Activated CD4-positive, alpha-beta T cell treated with anti-CD3 and anti-CD28 coated beads, Interleukin-2, amount 50 U/mL, for 4 hours (primary cell): ENCODE data around the gene ARL6IP1.
A peak's percentile ranks its signal among the peaks of the same experiment; 100 is the strongest.

Source experiments
- DNase-seq, 2 experiments: peaks; one replicate each; pipeline ENCODE4 v3.0.0-alpha.2; 2020

Gene ARL6IP1

GRCh38 chr16:18801145-18801972 lies at the start of gene ARL6IP1:
ARL6IP1 (minus strand) TSS chr16:18801549; CDS start chr16:18801466, 83 bp downstream.
- DNase-seq: peak; percentile 98 to 99

GRCh38 chr16:18846416-18846815 lies 45.1 kb upstream of the ARL6IP1 start:
- DNase-seq: no peak

DNA sequence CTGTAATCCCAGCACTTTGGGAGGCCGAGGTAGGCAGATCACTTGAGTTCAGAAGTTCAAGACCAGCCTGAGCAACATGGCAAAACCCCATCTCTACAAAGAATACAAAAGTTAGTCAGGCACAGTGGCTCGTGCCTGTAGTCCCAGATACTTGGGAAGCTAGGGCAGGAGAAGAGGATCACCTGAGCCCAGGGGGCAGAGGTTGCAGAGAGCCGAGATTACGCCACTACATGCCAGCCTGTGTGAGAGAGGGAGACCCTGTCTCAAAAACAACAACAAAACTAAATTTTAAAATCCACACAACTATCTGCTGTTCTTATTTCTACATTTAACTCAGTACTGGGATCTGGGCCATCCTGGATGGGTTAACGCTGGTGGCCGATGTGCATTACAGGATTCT lies 41.2 kb upstream of the ARL6IP1 start:
- DNase-seq: no peak

GRCh38 chr16:18841833-18842525 lies 40.6 kb upstream of the ARL6IP1 start:
- DNase-seq: no peak

GRCh38 chr16:18839555-18839954 lies 38.2 kb upstream of the ARL6IP1 start:
- DNase-seq: no peak

DNA sequence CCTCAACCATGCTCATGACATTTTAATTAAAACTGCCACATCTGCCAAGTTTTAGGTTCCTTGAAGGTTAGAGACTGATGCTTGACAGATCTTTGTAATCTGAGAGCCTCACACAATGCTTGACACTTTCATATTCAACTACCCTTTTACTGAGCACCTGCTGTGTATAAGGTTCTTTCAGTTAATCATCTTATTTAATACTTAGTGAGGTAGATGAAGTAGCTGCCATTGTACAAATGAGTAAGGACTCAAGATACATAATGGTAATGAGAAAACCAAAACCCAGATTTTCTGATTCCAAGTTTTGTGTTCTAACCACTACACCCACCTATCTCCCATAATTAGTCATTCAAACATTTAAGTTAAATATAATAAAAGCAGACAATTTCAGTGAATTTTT lies 35.4 kb upstream of the ARL6IP1 start:
- no peak for DNase-seq

DNA sequence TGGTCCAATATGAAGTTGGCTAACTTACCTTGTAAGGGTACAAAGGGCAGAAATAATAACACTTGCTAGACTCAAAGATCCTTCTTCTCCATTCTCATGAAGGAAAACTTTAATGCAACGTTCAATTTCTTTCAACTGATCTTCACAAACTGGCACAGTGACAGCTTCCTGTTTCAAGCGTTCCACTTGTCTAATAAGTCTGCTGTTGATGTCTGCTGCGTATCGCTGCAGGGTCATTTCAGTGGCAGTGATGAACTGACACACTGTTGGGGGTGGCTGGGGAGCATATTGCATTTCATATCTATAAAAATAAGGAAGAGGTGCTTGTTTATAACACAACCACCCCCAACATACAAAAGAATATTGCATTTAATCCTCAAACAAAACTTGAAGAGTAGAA lies 33.5 kb upstream of the ARL6IP1 start:
- no peak for DNase-seq

DNA sequence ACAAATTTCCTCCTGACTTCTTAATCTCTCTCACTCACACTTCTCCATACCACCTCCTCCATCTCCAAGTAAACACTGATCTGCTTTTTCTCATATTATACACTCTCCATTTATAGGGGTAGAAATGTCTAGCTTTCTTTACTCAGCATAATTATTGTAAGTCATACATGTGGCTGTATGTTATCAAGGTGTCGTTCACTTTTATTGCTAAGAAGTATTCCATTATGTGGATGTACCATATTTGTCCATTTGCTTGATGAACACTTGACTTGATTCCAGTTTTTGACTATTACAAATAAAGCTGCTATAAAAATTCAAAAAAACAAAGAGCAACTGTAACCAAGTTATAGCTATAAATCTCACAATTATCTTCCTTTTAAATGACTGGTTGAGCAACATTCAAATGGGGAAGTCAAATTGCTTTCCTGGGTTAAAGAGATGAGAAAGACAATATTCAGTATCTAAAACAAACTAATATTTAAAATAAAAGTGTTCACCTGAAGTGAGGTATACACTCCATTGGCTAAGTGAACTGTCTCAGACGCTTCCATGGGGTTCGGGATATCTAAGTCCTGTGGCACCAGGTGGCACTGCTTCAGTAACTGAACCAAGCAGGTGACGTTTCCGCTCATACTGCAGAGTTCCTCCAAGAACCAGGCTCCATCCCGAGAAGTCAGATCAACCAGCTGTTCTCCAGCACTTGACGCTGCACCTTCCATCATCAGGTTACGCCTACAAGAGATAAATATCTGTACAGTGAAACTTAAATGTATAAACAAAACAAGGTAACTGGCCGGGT lies 32.6 kb upstream of the ARL6IP1 start:
- DNase-seq: no peak

DNA sequence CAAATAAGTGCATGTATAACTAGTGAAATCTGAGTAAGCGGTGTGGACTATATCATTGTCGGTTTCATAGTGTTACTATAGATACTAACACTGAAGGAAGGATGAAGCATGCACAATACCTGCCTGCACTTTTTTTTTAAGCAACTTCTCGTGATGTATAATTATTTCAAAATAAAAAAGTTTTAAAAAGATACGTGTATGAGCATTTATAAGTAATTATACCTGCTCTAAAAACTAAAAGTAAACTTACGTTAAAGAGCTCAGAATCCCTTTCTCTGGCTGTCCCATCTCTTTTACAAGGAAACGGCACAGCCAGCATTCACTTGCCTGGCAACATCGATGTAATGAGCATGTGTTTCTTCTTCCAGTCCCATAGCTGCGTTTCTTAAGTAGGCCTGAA lies 31.3 kb upstream of the ARL6IP1 start:
- DNase-seq: no peak

DNA sequence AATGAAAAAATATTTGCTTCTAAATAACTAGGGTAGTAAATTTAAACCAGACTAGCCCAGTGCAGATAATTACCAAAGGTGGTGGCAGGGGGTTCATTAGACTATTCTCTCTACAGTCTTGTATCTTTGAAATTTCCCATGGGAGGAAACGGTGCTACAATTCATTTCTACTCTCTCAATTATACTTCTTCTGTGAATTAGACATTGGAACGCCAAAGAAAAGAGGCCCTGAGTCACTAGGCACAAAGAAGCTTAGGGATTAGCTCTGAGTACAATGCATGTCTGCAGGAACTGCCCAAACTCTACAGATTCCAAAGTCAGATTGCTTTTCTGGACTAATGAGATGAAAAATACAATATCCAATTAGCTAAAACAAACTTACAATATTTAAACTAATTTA lies 30.7 kb upstream of the ARL6IP1 start:
- no peak for DNase-seq

- DNase-seq: no peak
Measured at GRCh38 chr16:18829251-18829650, 27.9 kb upstream of the ARL6IP1 start.

DNA sequence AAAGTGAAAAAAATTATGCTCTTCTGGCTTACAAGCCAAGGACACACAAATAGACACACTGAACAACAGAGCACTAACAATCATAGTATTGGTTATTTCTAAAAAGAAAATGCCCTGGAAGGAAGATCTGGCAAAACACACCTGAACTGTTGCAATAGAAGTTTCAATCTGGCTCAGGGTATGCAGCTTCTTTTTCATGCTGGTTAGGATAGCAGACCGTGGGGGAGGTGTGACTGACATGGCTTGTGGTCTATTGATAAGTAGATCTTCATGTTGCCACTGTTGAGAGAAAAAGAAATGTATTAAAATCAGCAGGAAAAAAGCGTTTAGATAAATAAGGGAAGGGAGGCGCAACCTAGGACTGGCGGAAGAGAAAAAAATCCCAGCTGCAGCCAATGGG lies 26.5 kb upstream of the ARL6IP1 start:
- DNase-seq: no peak

DNA sequence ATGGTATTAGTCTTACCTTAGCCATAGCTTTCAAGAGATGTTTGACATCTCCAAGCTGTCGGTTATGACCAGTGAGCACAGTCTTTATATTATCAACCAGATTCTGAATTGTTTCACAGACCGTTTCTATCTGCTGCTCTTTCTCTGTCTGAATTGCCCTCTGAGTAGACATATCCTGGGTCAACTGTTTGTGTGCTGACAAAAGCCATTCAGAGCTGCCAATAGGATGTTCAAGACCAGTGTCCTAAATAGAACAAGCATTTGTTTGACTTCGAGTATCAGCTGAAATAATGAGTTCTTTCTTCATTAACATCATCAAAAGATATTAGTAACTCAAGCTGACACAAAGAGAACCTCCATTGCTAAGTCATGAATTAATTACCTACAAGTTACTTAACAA lies 14.9 kb upstream of the ARL6IP1 start:
- DNase-seq: no peak

DNA sequence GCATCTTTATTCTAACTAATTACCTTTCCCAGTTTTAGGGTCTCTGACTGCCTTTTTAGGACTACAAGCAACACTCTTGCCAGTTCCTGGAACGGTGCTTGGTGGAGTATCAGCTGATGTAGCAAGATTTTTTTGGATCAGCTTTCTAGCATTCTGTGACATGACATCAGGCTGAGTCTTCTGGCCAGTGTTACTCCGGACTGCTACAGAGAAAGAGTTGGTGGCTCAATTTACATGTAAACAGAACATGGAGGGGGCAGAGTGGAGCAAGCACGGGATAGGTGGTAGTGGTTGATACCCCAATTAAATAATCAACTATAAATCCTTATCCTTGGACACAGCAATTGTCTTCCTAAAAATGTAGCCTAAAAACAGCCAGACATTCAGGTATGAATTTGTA lies 10.6 kb upstream of the ARL6IP1 start:
- no peak for DNase-seq

DNA sequence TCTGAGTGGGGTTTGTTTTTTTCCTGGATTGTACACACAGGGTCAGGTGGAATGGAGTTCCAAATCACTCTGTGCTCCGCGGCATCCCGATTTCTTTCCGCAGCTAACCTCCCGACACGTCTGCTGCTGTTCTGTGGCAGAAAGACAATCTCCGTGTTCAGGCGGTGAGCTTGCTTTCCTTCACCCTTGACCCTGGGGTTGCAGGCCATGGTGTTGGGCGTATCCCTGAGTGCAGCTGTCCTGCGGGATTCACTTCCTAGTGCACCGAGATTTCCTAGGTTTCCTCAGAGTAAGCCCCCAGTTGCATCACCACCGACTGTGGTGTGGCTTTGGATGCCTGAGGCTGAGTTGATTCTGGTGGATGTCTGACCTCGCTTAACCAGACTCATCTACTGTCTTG lies 7.8 kb upstream of the ARL6IP1 start:
- no peak for DNase-seq

DNA sequence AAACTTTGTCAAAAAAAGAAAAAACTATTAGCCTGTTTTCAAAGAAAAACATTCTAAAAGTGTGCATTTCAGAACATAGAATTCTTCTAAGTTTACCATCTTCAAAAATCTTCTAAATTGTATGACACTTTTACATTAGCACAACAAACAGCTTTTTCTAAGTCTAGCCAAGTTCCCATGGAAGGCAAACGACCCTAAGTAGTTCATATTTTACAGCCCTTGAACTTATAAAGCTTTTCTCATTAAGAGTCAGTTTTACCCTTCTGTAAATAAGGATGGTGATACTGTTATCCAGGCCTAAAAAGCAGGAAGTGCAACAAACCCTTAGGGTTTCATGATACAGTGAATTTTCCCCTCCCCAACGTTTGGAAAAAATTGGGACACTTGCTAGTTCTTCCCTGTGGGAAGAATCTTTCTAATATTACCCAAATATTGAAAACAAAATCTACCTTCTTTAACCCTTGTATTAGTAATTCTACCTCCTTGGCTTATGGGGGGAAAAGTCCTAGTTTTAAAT lies 4.0 kb upstream of the ARL6IP1 start:
- DNase-seq: no peak

- no peak for DNase-seq
Measured at GRCh38 chr16:18804540-18804939, 3.2 kb upstream of the ARL6IP1 start.

- DNase-seq: no peak
Measured at GRCh38 chr16:18803569-18804462, 2.5 kb upstream of the ARL6IP1 start.

DNA sequence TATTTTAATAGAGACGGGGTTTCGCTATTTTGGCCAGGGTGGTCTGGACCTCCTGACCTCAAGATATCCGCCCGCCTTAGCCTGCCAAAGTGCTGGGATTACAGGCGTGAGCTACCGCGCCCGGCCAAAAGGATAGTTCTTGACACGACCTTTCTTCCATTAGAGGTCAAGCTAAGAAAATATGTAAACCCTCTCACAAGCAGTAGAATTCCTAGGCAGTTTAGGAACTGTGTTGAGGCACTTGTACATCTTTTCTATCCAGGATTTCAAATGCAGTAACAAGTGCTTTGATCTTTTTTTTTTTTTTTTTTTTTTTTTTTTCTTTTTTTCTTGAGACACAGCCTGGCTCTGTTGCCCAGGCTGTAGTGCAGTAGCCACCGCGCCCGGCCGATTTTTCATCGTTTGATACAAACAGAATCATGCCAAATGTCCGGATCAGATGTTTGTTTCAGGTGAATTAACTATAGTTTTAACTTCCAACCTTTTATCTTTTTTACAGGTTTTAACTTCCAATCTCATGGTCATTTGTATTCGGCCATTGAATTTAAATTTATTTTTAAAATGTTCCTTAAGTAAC lies 1.5 kb upstream of the ARL6IP1 start:
- DNase-seq: no peak

DNA sequence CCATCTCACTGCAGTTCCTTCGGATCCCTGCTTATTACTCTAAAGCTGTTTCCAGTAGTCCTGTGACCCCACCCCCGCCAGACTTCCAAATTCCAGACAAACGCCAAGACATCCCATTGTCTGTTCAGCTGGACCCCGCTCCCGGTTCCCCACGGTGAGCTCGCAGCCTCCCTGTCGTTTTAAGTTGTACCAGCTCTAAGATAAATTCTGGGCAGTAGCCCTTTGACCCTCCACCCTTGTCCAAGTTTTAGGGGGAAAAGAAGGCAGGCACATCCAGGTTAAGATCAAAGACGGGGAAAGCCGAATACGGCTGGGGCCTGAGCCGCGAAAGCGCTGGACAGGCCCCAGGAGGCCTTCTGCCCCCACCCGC lies 589 bp downstream of the ARL6IP1 start:
- DNase-seq: no peak

DNA sequence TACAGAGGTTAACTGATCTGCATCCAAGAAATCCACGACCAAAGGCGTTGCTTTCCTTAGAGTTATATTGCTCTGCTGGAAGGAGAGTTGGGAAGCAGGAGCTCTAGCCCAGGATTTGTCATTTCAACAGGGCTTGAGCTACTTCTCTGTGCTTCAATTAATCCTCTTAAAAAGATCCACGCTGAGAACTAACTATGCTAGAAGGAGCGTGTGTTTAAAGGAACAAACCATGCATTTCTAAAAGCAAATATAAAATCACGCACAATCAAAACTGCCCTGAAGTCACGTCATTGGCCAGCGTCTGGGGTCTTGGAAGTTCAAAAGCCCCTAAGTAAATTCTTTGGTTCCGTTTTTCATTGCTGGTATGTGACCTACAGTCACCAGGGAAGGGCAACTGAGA lies 1.1 kb downstream of the ARL6IP1 start:
- no peak for DNase-seq

GRCh38 chr16:18799500-18799899 lies 1.8 kb downstream of the ARL6IP1 start:
- DNase-seq: no peak
